ENCODE results near the gene ARRDC5. TPM values are rescaled to one million over a fixed set of nuclear protein-coding genes. Genes with fewer than 3 reads are reported as not detected.
A peak's percentile ranks its signal among the peaks of the same experiment; 100 is the strongest.
"Not testable (repeated sequence)": the region's sequence is repeated elsewhere in the genome, so short reads cannot be mapped to it uniquely, and the experiment has no call there.

The ARRDC5 gene
- total RNA-seq, 1 experiment from 2014 or later: not detected

DNA sequence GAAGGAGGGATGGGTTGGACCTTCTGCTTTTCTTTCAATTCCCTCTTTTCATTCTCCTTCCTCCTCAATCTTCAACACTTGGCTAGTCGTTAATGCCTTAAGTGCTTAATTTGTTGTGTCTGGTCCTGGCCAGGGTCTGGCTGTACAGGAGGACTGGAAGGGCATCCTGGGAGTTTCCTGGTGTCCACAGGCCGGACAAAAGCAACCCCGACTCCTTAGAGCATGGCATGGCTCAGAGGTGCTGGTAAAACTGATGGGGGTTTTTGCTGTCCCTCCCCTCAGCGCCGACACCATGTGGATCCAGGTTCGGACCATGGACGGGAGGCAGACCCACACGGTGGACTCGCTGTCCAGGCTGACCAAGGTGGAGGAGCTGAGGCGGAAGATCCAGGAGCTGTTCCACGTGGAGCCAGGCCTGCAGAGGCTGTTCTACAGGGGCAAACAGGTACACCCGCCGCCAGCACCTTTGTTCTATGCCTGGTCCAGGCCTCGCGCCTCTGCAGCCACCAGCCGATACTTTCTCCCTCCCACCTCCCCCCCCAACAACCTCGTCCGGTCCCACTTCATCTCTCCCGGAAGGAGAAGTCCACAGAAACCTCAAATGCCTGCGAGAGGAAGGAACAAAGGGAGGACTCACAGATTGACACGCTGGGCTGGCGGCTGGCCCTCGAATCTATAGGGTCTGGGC is 8.0 kb upstream of the ARRDC5 start:
- peak; percentile 69 for DNase-seq (ENCODE audit: low spot score)

- peak; percentile 87 for DNase-seq (ENCODE audit: low spot score)
These were observed 7.3 kb upstream of the ARRDC5 start for GRCh38 chr19:4909897-4910593.

GRCh38 chr19:4909156-4909896 is 6.6 kb upstream of the ARRDC5 start, which contains the start of gene UHRF1:
UHRF1 (plus strand) TSS chr19:4909501; CDS start chr19:4910886, 1,385 bp downstream.
- no peak for DNase-seq (ENCODE audit: low spot score)

GRCh38 chr19:4908781-4909155 is 6.1 kb upstream of the ARRDC5 start:
- no peak for DNase-seq (ENCODE audit: low spot score)

- DNase-seq (ENCODE audit: low spot score): no peak
These were observed 5.7 kb upstream of the ARRDC5 start for GRCh38 chr19:4908360-4908759.

GRCh38 chr19:4906963-4907362 is 4.3 kb upstream of the ARRDC5 start:
- DNase-seq (ENCODE audit: low spot score): no peak

DNA sequence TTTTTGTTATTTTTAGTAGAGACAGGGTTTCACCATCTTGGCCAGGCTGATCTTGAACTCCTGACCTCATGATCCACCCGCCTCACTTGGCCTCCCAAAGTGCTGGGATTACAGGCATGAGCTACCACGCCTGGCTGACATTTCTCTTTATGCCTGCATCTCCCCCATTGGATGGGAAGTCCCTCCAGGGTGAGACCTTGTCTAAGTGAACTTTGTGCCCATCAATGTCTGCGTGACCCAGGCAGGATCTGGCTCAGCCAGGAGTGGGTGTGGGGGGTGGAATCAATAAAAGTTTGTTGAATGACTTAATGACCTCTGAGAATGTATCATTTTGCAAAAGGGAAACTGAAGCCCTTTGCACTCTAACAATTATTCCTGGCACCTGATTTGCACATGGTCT is 1.8 kb upstream of the ARRDC5 start:
- no peak for DNase-seq (ENCODE audit: low spot score)

- not testable (repeated sequence) for DNase-seq (ENCODE audit: low spot score)
These were observed 1.8 kb downstream of the ARRDC5 start for GRCh38 chr19:4900879-4901278.

- DNase-seq (ENCODE audit: low spot score): no peak
These were observed 5.5 kb downstream of the ARRDC5 start for GRCh38 chr19:4897146-4897545.

DNA sequence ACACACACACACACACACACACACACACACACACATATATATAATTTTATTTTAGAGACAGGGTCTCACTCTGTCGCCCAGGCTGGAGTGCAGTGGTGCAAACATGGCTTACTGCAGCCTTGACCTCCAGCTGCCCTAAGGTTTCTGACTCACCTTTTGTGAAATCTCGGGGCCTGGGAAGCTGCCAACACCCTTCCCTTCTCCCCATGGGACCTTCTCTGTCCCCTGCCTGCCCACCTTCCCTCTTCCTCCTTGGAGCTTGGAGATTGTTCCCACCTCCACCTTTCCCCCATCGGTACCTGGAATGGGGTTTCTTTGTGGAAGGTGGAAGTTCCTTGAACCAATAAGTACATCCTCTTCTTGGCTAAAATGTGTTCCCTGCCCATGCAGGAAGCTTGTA is 6.3 kb downstream of the ARRDC5 start:
- peak; percentile 57 for DNase-seq (ENCODE audit: low spot score)

DNA sequence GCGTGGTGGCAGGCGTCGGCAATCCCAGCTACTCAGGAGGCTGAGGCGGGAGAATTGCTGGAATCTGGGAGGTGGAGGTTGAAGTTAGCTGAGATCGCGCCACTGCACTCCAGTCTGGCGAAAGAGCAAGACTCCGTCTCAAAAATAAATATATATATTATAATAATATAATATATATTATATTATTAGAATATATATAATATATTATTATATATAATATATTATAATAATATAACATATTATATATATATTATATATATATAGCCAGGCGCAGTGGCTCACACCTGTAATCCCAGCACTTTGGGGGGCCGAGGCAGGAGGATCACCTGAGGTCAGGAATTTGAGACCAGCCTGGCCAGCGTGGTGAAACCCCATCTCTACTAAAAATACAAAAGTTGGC is 9.7 kb downstream of the ARRDC5 start:
- not testable (repeated sequence) for DNase-seq (ENCODE audit: low spot score)

- no peak for DNase-seq (ENCODE audit: low spot score)
These were observed 11.6 kb downstream of the ARRDC5 start for GRCh38 chr19:4891066-4891465.

DNA sequence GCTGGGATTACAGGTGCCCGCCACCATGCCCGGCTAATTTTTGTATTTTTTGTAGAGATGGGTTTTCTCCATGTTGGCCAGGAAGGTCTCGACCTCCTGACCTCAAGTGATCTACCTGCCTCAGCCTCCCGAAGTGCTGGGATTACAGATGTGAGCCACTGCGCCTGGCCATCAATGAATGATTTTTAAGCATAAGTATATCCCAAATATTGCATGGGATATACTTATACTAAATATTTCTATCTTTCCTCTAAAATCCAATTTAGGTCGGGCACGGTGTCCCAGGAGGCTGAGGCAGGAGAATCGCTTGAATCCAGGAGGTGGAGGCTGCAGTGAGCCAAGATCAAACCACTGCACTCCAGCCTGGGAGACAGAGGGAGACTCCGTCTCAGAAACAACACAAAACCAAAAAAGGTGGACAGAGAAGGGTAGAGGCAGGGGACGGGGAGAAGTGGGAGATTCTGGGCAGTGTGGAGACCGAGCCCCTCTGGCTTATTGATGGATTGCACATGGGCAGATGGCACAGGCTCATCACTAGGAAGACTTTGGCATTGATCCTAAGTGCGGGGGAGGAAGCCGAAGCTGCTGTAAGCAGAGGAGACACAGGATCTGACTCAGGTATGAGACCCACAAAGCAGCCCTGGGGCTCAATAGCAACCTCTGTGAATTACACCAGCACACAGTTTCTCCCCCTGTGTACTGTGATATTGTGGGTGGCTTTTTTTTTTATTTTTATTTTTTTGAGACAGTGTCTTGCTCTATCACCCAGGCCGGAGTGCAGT is 13.5 kb downstream of the ARRDC5 start:
- DNase-seq (ENCODE audit: low spot score): peak; percentile 67

GRCh38 chr19:4887803-4888202 is 14.9 kb downstream of the ARRDC5 start:
- DNase-seq (ENCODE audit: low spot score): not testable (repeated sequence)

DNA sequence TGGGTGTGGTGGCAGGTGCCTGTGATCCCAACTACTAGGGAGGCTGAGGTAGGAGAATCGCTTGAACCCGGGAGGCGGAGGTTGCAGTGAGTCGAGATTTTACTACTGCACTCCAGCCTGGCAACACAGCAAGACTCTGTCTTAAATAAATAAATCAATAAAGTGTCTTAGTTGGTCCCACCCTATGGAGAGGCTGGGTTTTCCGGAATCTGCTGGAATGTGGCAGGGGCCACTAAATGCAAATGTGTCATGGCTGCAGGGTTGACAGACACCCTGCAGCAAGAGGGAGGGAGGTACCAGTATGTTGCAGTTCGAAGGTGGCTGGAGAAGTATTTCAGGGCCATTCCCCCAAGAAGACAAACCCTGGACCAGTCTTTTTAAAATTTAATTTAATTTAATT is 17.7 kb downstream of the ARRDC5 start:
- not testable (repeated sequence) for DNase-seq (ENCODE audit: low spot score)

GRCh38 chr19:4882874-4883273 is 19.8 kb downstream of the ARRDC5 start:
- not testable (repeated sequence) for DNase-seq (ENCODE audit: low spot score)

GRCh38 chr19:4879041-4879440 is 23.7 kb downstream of the ARRDC5 start:
- no peak for DNase-seq (ENCODE audit: low spot score)

- DNase-seq (ENCODE audit: low spot score): no peak
These were observed 24.2 kb downstream of the ARRDC5 start for GRCh38 chr19:4878491-4878968.

DNA sequence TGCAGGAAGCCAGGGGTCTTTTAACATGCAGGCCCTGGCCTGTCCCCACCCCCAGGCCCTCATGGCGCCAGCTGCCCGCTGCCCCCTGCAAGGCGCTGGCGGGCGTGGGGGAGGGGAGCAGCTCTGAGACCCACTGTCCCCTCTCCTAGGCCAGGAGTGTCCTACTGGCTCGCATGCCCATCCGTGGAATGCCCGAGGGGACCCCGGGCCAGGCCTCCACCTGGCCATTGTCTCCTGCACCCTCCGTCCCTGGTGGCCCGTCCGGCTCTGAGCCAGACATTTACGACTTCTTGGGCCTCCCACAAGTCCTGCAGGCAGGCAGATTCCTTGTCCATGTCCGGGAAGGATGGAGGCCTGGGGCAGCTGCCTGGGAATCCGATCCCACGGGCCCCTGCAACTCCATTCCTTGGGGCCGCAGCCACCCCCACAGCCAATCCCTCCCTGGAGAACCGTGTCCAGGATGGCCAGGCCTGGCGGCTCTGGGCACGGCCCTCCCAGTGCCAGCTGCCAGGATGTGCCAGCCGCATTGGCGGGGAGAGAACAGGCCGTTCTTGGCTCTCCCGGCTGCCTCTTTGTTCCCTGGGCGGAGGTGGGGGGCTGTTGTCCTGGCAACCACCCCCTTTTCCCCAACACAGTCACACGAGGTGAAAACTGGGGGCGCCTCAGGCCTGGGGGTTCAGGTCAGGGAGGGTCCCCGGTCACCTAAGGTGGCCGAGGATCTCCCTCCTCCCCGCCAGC is 24.8 kb downstream of the ARRDC5 start:
- DNase-seq (ENCODE audit: low spot score): no peak

DNA sequence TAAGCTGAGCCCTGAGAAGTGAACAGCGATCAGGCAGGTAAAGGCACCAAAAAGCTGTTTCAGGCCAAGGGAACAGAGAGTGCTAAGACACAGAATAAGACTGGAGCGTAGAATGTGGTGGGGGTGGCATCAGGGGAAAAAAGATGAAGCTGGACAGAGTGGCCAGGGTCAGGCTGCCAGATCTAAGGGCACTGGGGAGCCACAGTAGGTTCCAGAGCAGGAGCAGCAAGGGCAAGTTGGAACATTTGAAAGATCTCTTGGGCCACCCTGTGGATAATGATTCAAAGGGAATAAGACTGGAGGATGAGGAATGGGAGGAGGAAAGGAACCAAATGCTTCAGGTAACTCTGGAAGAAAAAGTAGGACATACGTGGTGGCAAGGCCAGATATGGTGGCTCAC is 28.8 kb downstream of the ARRDC5 start:
- DNase-seq (ENCODE audit: low spot score): no peak

DNA sequence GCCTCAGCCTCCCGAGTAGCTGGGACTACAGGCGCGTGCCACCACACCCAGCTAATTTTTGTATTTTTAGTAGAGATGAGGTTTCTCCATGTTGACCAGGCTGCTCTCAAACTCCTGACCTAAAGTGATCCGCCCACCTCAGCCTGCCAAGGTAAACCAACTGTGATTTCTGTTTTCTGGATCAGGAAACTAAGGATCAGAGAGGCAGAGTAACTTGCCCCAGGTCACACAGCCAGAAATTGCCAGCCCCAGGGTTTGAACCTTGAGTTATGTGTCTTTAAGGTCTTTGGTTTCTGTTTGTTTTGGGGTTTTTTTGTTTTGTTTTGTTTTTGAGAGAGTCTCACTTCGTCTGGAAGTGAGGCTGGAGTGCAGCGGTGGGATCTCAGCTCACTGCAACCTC is 31.0 kb downstream of the ARRDC5 start:
- DNase-seq (ENCODE audit: low spot score): no peak

Data from A172 (cell line).